ENCODE data around the gene OR1A1. TPM values are rescaled to one million over a fixed set of nuclear protein-coding genes. Genes with fewer than 3 reads are reported as not detected.
A peak's percentile ranks its signal among the peaks of the same experiment; 100 is the strongest.

The OR1A1 gene, protein sequence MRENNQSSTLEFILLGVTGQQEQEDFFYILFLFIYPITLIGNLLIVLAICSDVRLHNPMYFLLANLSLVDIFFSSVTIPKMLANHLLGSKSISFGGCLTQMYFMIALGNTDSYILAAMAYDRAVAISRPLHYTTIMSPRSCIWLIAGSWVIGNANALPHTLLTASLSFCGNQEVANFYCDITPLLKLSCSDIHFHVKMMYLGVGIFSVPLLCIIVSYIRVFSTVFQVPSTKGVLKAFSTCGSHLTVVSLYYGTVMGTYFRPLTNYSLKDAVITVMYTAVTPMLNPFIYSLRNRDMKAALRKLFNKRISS
- total RNA-seq (not detected), polyA plus RNA-seq (not detected)
- long read RNA-seq, donor 1, result 0 reads
- long read RNA-seq, donor 2, result 0 reads
- long read RNA-seq, donor 3, partial matches to known transcripts, result 0 of 1 reads
- long read RNA-seq, donor 3, other reads (novel, unspliced or antisense), result 1 of 1 reads

DNA sequence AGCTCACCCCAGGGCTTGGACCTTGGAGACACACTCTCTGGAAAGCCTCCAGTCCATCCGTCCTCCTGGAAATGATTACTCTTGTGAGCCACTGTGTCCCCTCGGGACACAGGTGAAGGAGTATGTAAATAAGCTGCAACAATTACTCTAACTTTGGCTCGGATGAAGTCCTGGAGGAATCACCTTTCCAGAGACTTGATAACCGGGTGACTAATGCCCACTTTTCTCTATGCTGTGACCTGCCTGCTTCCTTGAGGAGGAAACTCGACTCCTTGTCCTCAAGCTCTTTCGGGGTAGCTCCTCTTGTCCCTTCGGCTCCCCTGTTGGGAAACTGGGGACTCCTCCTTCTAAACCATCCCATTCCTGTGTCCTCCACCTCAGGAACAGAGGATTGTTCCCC lies at the start of gene OR1A1:
TSS of gene OR1A1 (plus strand) at position 301 of the 400 bp plus-strand sequence. CDS start 7,954 bp downstream, outside the sequence.
- DNase-seq (no peak), ATAC-seq (no peak)
- Histone ChIP-seq H3K27me3 (no peaks in the 10 kb centered on the region), H3K27ac (no peak within 1 kb of the TSS), H3K9me3 (peaks cover 0 to 23% (median 0%) of the 10 kb centered on the region in 11 donors), H3K36me3 (no peaks in the 10 kb centered on the region), H3K4me1 (no peaks in the 10 kb centered on the region), H3K4me3 (no peak within 1 kb of the TSS)
- intact Hi-C loops (cut with DNase I), result no loop called here
- WGBS, 2 donors, result 66% methylated on average over 7 of the region's 7 CpGs
- TF ChIP-seq, protein P1, sequence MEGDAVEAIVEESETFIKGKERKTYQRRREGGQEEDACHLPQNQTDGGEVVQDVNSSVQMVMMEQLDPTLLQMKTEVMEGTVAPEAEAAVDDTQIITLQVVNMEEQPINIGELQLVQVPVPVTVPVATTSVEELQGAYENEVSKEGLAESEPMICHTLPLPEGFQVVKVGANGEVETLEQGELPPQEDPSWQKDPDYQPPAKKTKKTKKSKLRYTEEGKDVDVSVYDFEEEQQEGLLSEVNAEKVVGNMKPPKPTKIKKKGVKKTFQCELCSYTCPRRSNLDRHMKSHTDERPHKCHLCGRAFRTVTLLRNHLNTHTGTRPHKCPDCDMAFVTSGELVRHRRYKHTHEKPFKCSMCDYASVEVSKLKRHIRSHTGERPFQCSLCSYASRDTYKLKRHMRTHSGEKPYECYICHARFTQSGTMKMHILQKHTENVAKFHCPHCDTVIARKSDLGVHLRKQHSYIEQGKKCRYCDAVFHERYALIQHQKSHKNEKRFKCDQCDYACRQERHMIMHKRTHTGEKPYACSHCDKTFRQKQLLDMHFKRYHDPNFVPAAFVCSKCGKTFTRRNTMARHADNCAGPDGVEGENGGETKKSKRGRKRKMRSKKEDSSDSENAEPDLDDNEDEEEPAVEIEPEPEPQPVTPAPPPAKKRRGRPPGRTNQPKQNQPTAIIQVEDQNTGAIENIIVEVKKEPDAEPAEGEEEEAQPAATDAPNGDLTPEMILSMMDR (IDR thresholded peaks at IDR 0.05), result no peak

DNA sequence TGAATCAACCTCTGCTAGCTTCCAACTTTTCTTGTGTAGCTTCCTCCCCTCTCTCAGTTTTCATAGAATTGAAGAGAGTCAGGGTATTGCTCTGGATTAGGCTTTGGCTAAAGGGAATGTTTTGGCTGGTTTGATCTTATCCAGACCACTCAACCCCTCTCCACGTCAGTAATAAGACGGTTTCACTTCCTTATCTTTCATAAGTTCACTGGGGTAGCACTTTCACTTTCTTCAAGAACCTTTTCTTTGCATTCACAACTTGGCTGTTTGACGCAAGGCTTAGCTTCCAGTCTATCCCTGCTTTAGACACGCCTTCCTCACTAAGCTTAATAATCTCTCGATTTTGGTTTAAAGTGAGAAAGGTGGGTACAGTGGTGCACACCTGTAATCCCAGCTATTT lies 39.9 kb upstream of the OR1A1 start:
- Histone ChIP-seq H3K27me3 (peaks cover 0 to 9% (median 3%) of the 10 kb centered on the region in 7 donors), H3K27ac (peak overlapping the region in 1 of 10 donors; percentile 20), H3K4me3 (no peak overlapping the region), H3K36me3 (no peaks in the 10 kb centered on the region), H3K4me1 (peaks cover 0 to 7% (median 0%) of the 10 kb centered on the region in 9 donors), H3K9me3 (peaks cover 0 to 23% (median 4%) of the 10 kb centered on the region in 11 donors)
- DNase-seq, result no peak
- no peak for ATAC-seq
- TF ChIP-seq, protein P1 (IDR thresholded peaks at IDR 0.05), result no peak
- 58 to 62% methylated on average over 5 of the region's 5 CpGs for WGBS, 2 donors
- intact Hi-C loops (cut with DNase I), result no loop called here

DNA sequence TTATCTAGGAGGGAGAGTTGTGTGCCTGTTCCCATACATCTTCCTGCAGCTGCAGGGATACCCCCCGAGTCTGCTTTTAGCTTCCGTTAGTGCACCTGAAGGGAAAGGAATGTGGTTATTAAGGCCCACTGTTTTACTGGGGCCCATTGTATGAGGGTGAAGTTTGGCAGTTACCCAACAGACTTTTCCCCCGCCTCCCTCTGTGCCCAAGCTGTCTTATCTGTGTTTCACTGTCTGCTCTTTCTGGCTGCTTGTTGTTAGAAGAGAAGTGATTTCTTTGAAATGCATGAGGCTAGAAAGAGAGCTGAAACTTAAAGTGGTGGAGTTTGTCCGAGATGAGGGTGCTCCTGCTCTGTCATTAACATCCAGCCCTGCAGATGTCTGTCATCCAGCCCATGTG lies 17.5 kb upstream of the OR1A1 start:
- TF ChIP-seq, protein P1 (IDR thresholded peaks at IDR 0.05), result no peak
- Histone ChIP-seq H3K27ac (no peak overlapping the region), H3K4me3 (no peak overlapping the region), H3K9me3 (no peaks in the 10 kb centered on the region), H3K27me3 (peaks cover 0 to 12% (median under 1%) of the 10 kb centered on the region in 7 donors), H3K36me3 (no peaks in the 10 kb centered on the region), H3K4me1 (no peaks in the 10 kb centered on the region)
- WGBS, 2 donors, result 38 to 39% methylated on average over 4 of the region's 4 CpGs
- ATAC-seq (no peak), DNase-seq (no peak)
- intact Hi-C loops (cut with DNase I), result no loop called here

DNA sequence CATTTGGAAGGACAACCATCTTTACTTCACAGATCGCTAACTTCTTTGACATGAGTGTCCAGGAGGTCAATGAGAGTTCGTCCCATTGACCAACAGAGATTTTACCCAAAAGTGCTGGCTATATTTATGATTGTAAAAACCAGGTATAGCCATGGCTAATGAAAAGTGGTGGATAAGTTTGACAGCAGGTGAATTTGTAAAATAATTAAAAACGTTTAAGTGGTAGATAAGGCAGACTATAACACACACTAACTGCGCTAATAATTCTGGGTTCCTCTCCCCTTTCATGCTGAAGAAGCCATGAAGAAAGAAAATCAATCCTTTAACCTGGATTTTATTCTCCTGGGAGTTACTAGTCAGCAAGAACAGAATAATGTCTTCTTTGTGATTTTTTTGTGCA lies 10.2 kb upstream of the OR1A1 start, which contains the start of gene OR1A2:
TSS of gene OR1A2 (plus strand) at position 301 of the 400 bp plus-strand sequence. CDS start at position 301, 0 bp downstream.
- WGBS, 2 donors, result 73 to 74% methylated on average over 4 of the region's 4 CpGs
- DNase-seq (no peak), ATAC-seq (no peak)
- Histone ChIP-seq H3K9me3 (peaks cover 0 to 16% (median 11%) of the 10 kb centered on the region in 11 donors), H3K36me3 (no peaks in the 10 kb centered on the region), H3K27ac (no peak within 1 kb of the TSS), H3K4me3 (no peak within 1 kb of the TSS), H3K4me1 (no peaks in the 10 kb centered on the region), H3K27me3 (peaks cover 0 to 22% (median 14%) of the 10 kb centered on the region in 7 donors)
- TF ChIP-seq, protein P1 (IDR thresholded peaks at IDR 0.05), result no peak
- intact Hi-C loops (cut with DNase I), result no loop called here
